Pancreas (tissue), 10 donors: Measurements from ENCODE around the gene STUM. TPM values are rescaled to one million over a fixed set of nuclear protein-coding genes. Genes with fewer than 3 reads are reported as not detected.

Source experiments
- ATAC-seq, 4 donors: fragments of 200-7000 bp; cut with Tn5 transposase; one replicate each; pipeline versions ENCODE4 v1.8.0 to v1.9.1; 2020; ENCODE audit warnings: mild to moderate bottlenecking in 4 of 4, moderate library complexity in 4 of 4
- DNase-seq, 6 donors: peaks; one replicate each; pipeline ENCODE4 v3.0.0-alpha.2; 2020
- FAIRE-seq: peaks from 2 replicates; lab custom pipeline; 2012; peaks lifted over from hg19 to GRCh38; lab: Jason Lieb, UNC
- H3K27ac ChIP-seq, 4 donors: fragments of 200-600 bp; sonication (generic); 1 replicate in 3 of 4; 2 replicates in 1 of 4; pipeline versions ENCODE4 v1.5.0 to v1.8.0; 2020
- H3K27me3 ChIP-seq, 4 donors: fragments of 200-600 bp; one replicate each; pipeline ENCODE4 v1.8.0; 2021
- H3K36me3 ChIP-seq, 3 donors: fragments of 200-600 bp; sonication (generic) in 1 of 3; one replicate each; pipeline versions ENCODE4 v1.5.0 to v1.8.0; 2020 to 2021
- H3K4me1 ChIP-seq, 3 donors: fragments of 200-600 bp; one replicate each; pipeline ENCODE4 v1.8.0; 2021
- H3K4me3 ChIP-seq, 4 donors: fragments of 200-600 bp; sonication (generic) in 2 of 4; one replicate each; pipeline versions ENCODE4 v1.5.0 to v1.8.0; 2020 to 2021
- H3K9me3 ChIP-seq, 4 donors: fragments of 200-600 bp; one replicate each; pipeline ENCODE4 v1.8.0; 2021
- WGBS, 2 donors: extraction: QIAGEN DNeasy Blood & Tissue Kit; methylation state at CpG; one replicate each; pipeline ENCODE4 v1.1.7; 2013; 5-methylcytosine and 5-hydroxymethylcytosine counted together
- intact Hi-C, 3 donors: fragments of 100-400 bp; cut with DNase I; formaldehyde crosslinking; loops; one replicate each; pipeline versions ENCODE4 v1.11.1 to v1.14.2; 2022
- polyA plus RNA-seq, 2 donors: library from polyadenylated mRNA; stranded (reverse); fragments of 200-250 nt; gene quantifications; one replicate each; pipeline ENCODE4 v1.2.3, GENCODE V29; 2013
- total RNA-seq, 6 donors: library from RNA; stranded (reverse); fragmentation: NEBNext Ultra II Directional in 4 of 6; extraction: Animal tissue kit (Norgen Biotek cat#: 25700) in 4 of 6; gene quantifications; one replicate each; pipeline versions ENCODE4 v1.2.1 to v1.2.4, GENCODE V29; 2021 to 2023
- TF ChIP-seq, protein P1 (sequence below), 4 donors: fragments of 200-600 bp; sonication (generic) in 3 of 4; IDR thresholded peaks; one replicate each; pipeline versions ENCODE4 v1.5.0 to v1.8.0; 2021; ENCODE audit warnings: antibody characterized with exemption in 4 of 4
- donor health status: healthy with polysubstance abuse.
- donor health status: DM: no; HTN: no; CAD: no; lungs with moderate emphysema.
- donor health status: DM: no; HTN: no; CAD: no.
- donor health status: control.
- donor health status: control.
- donor health status: Bipolar disorder and iron deficiency.
- donor health status: DM: yes; HTN: yes; CAD: no.
- donor health status: DM: no; HTN: no; CAD: no.
- donor health status: DM: no; HTN: no; CAD: no.
- donor health status: DM: yes; HTN: yes; CAD: no.

Gene STUM
- total and polyA plus RNA-seq, 8 donors: 0.32 to 1.2 (median 0.56) TPM

DNA sequence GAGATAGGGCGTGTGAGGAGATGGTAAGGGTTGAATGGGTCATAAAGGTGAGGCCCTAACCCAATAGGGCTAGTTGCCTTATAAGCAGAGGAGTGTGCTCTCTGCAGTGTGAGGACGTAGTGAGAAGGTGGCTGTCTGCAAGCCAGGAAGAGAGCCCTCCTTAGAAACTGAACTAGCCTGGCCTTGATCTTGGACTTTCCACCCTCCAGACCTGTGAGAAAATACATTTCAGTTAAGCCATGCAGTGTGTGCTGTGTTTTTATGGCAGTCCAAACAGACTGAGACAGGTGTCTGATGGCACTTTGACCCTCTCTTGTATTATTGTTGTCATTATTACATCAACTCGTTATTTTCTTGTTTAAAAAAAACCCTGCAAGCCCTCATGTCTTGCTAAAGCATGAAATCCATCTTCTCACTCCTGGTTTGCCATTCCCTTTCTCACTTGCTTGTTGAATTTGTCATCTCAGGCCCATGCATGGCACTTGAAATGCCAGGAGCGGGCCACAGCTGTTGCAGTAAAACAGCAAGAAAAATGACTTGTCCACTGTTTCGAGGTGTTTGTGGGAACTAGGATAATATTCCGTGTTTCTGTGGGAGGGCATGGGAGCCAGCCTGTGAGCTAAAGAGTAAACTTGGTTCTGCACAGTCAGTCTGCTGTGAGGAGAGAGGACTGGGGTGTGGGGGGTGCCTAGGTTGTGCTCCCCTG lies 78.6 kb downstream of the STUM start:
- 69% methylated on average over 6 of the region's 6 CpGs for WGBS, 2 donors
- peak in 1 of 6 donors; percentile 30 for DNase-seq
- no peak for FAIRE-seq
- intact Hi-C loops: no loop called here
- no peaks in the 10 kb centered on the region for H3K4me1 ChIP-seq
- H3K9me3 ChIP-seq: no peaks in the 10 kb centered on the region
- no peak for ATAC-seq
- no peaks in the 10 kb centered on the region for H3K27me3 ChIP-seq
- H3K27ac ChIP-seq: no peak overlapping the region
- H3K4me3 ChIP-seq: no peak overlapping the region
- no peaks in the 10 kb centered on the region for H3K36me3 ChIP-seq
- TF ChIP-seq, protein P1, sequence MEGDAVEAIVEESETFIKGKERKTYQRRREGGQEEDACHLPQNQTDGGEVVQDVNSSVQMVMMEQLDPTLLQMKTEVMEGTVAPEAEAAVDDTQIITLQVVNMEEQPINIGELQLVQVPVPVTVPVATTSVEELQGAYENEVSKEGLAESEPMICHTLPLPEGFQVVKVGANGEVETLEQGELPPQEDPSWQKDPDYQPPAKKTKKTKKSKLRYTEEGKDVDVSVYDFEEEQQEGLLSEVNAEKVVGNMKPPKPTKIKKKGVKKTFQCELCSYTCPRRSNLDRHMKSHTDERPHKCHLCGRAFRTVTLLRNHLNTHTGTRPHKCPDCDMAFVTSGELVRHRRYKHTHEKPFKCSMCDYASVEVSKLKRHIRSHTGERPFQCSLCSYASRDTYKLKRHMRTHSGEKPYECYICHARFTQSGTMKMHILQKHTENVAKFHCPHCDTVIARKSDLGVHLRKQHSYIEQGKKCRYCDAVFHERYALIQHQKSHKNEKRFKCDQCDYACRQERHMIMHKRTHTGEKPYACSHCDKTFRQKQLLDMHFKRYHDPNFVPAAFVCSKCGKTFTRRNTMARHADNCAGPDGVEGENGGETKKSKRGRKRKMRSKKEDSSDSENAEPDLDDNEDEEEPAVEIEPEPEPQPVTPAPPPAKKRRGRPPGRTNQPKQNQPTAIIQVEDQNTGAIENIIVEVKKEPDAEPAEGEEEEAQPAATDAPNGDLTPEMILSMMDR (IDR thresholded peaks at IDR 0.05): no peak

DNA sequence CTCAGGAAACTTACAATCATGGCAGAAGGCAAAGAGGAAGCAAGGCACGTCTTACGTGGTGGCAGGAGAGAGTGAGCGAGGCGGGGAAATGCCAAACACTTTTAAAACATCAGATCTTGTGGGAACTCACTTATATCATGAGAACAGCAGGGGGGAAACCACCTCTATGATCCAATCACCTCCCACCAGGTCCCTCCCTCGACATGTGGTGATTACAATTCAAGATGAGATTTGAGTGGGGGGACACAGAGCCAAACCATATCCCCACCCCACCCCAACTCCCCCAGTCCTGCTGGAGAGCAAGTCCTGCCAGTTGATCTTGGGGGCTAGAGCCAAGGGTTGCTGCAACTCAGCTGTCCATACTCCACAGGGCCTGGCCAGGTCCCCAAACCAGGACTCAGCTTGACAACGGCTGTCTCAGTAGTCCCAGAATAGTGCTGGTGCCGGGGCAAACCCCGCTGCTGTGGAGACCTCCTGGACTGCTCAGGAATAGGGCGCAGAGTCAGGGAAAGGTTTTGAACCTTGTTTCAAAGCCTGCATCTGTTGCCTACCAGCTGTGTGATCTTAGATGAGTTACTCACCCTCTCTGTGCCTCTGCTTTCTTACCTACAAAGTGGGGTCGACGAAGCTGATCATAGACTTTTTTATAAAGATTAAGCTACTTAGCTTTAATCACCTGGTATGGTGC lies 79.5 kb downstream of the STUM start:
- DNase-seq (peak in 1 of 6 donors; percentile 26), ATAC-seq (no peak), FAIRE-seq (no peak)
- no peak overlapping the region for H3K4me3 ChIP-seq
- no peaks in the 10 kb centered on the region for H3K4me1 ChIP-seq
- no peak overlapping the region for H3K27ac ChIP-seq
- WGBS, 2 donors: 86 to 94% methylated on average over 11 of the region's 11 CpGs
- no peaks in the 10 kb centered on the region for H3K36me3 ChIP-seq
- H3K9me3 ChIP-seq: no peaks in the 10 kb centered on the region
- TF ChIP-seq, protein P1 (IDR thresholded peaks at IDR 0.05): no peak
- intact Hi-C loops: no loop called here
- no peaks in the 10 kb centered on the region for H3K27me3 ChIP-seq

DNA sequence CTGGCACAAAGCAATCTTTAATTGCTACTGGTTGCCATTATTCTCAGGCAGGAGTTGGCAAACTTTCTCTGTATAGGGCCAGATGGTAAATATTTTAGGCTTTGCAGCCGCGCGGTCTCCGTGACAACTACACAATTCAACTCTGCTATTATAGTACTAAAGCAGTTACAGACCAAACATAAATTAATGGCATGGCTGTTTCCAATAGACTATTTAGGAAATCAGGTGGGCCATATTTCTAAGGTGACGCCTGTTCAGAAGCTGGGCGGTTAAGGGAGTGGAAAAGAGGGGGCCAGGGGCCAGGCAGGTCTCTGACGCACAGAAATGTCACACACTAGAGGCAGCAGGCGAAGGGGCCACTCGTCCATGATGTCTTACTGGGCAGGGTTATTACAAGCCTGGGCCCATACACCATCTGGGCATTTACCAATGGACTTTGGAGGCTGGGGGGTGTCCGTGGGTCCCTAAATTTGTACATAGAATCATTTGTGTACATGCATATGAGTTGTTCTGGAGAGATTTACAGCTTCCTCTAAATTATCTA lies 80.1 kb downstream of the STUM start:
- TF ChIP-seq, protein P1 (IDR thresholded peaks at IDR 0.05): no peak
- no peak for ATAC-seq
- H3K36me3 ChIP-seq: no peaks in the 10 kb centered on the region
- peak in 1 of 6 donors; percentile 13 for DNase-seq
- no peaks in the 10 kb centered on the region for H3K9me3 ChIP-seq
- no peak overlapping the region for H3K4me3 ChIP-seq
- no peaks in the 10 kb centered on the region for H3K27me3 ChIP-seq
- FAIRE-seq: no peak
- H3K4me1 ChIP-seq: no peaks in the 10 kb centered on the region
- 84 to 90% methylated on average over 10 of the region's 10 CpGs for WGBS, 2 donors
- intact Hi-C loops: no loop called here
- no peak overlapping the region for H3K27ac ChIP-seq

DNA sequence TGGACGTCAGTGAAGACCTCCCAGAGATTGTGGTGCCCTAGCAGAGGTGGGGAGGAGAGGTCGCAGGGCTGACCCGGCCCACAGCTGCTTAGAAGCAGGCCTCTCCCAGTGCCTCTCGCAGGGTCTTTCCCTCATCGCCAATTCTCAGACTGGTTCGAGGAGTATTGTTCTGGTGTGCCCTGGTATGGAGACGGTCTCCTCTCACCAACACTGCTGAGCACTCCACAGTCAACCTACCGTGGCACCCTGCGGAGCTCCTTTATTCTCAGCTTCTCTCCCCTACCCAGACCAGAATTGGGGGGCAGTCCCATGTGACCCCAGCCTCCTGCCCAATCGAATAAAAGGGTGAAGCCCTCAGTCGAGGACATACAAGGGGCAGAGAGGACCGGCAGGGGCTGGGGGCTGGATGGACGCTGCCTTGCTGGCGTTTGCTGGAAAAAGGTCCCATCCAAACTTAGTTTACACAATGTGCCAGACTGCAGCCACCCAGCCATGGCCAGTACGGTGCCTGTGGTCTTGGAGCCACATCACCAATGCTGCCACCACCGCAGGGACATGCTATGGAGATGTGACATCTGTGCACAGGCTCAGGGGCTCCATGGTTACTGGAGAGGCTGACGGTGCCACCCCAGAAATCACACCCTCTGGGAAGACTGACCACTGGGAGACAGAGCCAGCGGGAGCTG lies 80.8 kb downstream of the STUM start:
- H3K9me3 ChIP-seq: no peaks in the 10 kb centered on the region
- intact Hi-C loops: no loop called here
- WGBS, 2 donors: 81 to 84% methylated on average over 18 of the region's 18 CpGs
- TF ChIP-seq, protein P1 (IDR thresholded peaks at IDR 0.05): no peak
- H3K4me3 ChIP-seq: no peak overlapping the region
- H3K27ac ChIP-seq: no peak overlapping the region
- H3K36me3 ChIP-seq: no peaks in the 10 kb centered on the region
- FAIRE-seq (no peak), DNase-seq (peak in 2 of 6 donors; percentile 8 to 32), ATAC-seq (no peak)
- no peaks in the 10 kb centered on the region for H3K4me1 ChIP-seq
- no peaks in the 10 kb centered on the region for H3K27me3 ChIP-seq
